ENCODE data around the gene CCDC74A.
A peak's percentile ranks its signal among the peaks of the same experiment; 100 is the strongest.
"Not testable (repeated sequence)": the region's sequence is repeated elsewhere in the genome, so short reads cannot be mapped to it uniquely, and the experiment has no call there.

Gene CCDC74A

GRCh38 chr2:131492418-131493198, 35.1 kb upstream of the CCDC74A start:
- H3K4me1 ChIP-seq (ENCODE audit: insufficient read depth, low read length): no peaks in the 10 kb centered on the region; the same call in 1 of the 2 replicates
- peak overlapping the region; percentile 87 for H3K9ac ChIP-seq (ENCODE audit: low read depth, low read length)
- no peaks in the 10 kb centered on the region for H3K9me3 ChIP-seq (ENCODE audit: control insufficient read depth, insufficient read depth, low read length)
- H3K36me3 ChIP-seq (ENCODE audit: insufficient read depth, low read length): no peaks in the 10 kb centered on the region

- H3K9ac ChIP-seq (ENCODE audit: low read depth, low read length): peak overlapping the region; percentile 87
- no peaks in the 10 kb centered on the region; the same call in 1 of the 2 replicates for H3K4me1 ChIP-seq (ENCODE audit: insufficient read depth, low read length)
- no peaks in the 10 kb centered on the region for H3K36me3 ChIP-seq (ENCODE audit: insufficient read depth, low read length)
- H3K9me3 ChIP-seq (ENCODE audit: control insufficient read depth, insufficient read depth, low read length): no peaks in the 10 kb centered on the region
Measured at GRCh38 chr2:131493199-131493968, 34.3 kb upstream of the CCDC74A start.

DNA sequence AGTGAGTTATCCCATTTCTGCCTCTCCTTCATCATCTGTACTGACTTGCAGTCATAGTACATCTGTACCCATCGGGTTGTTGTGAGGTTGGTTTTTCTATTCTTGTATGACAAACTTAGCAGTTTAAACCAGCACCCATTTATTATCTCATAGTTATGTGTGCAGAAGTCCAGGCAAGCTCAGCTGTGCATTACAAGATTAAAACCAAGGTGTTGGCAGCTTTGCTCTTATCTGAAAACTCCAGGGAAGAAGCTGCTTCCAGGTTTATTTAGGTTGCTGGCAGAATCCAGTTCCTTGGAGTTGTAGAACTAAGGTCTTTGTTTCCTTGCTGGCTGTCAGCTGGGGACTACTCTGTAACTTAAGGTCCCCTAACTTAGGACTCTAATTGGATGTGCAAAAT, 32.2 kb upstream of the CCDC74A start:
- H3K9ac ChIP-seq (ENCODE audit: low read depth, low read length); H3K4me1 ChIP-seq (ENCODE audit: insufficient read depth, low read length); H3K36me3 ChIP-seq (ENCODE audit: insufficient read depth, low read length); H3K9me3 ChIP-seq (ENCODE audit: control insufficient read depth, insufficient read depth, low read length): not testable (repeated sequence)

DNA sequence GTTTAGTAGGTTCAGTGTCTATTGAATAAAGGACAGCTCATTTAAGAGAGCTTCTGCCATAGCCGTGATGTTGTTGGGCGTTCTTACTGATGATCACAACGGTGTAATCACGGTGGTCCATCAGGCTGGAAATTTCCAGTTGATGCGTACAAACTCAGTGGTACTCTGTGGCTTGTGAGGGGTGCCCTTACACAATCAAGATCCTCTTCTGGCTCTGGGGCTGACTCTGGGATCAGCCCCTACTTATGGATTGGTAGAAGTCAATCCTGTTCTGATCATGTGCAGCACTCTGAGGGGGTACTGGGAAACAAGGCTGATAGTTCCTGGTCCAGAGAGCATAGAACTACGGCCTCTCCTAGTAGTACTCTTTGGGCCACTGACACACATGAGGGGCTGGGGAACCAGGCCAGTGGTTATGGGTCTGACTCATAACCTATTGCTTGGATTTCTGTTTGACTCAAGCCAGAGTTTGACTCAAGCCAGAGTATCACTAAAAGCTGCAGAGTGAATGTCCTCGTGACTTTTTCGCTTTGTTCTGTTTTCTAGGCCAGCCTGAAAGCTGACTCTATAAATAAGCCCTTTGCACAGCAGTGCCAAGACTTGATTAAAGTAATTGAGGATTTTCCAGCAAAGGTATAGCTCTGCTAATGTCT, 29.2 kb upstream of the CCDC74A start:
- H3K4me1 ChIP-seq (ENCODE audit: insufficient read depth, low read length); H3K9me3 ChIP-seq (ENCODE audit: control insufficient read depth, insufficient read depth, low read length); H3K36me3 ChIP-seq (ENCODE audit: insufficient read depth, low read length); H3K9ac ChIP-seq (ENCODE audit: low read depth, low read length): not testable (repeated sequence)

GRCh38 chr2:131503587-131503986, 24.1 kb upstream of the CCDC74A start:
- H3K36me3 ChIP-seq (ENCODE audit: insufficient read depth, low read length): peaks cover 10% of the 10 kb centered on the region
- H3K9ac ChIP-seq (ENCODE audit: low read depth, low read length); H3K4me1 ChIP-seq (ENCODE audit: insufficient read depth, low read length); H3K9me3 ChIP-seq (ENCODE audit: control insufficient read depth, insufficient read depth, low read length): not testable (repeated sequence)

DNA sequence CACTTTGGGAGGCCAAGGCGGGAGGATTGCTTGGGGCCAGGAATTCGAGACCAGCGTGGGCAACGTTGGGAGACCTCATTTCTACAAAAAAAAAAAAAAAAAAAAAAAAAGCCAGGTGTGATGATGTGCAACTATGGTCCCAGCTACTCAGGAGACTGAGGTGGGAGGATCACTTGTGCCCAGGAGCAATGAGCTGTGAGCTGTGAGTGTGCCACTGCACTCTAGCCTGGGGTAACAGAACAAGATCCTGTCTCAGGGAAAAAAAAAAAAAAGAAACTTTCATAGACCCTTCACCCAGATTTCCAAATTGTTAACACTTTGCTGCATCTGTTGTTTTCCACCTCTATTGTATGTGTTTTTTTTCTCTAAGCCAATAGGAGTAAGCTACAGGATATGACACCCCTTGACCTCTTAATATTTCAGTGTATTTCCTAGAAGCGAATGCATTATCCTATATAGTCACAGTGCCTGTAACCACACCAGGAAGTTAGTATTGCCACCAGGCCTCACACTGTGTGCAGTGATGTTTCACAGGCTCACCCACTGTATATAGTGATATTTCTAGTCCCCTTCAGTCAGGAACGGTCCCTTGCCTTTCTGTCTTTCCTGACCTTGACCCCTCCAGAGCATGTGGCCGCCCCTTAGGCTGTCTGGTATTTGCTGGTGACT, 23.5 kb upstream of the CCDC74A start:
- H3K9me3 ChIP-seq (ENCODE audit: control insufficient read depth, insufficient read depth, low read length); H3K4me1 ChIP-seq (ENCODE audit: insufficient read depth, low read length); H3K9ac ChIP-seq (ENCODE audit: low read depth, low read length): not testable (repeated sequence)
- H3K36me3 ChIP-seq (ENCODE audit: insufficient read depth, low read length): peaks cover 10% of the 10 kb centered on the region

GRCh38 chr2:131509615-131510014, 18.1 kb upstream of the CCDC74A start:
- Histone ChIP-seq H3K4me1 (ENCODE audit: insufficient read depth, low read length) (no peaks in the 10 kb centered on the region), H3K36me3 (ENCODE audit: insufficient read depth, low read length) (peaks cover 3% of the 10 kb centered on the region), H3K9me3 (ENCODE audit: control insufficient read depth, insufficient read depth, low read length) (no peaks in the 10 kb centered on the region), H3K9ac (ENCODE audit: low read depth, low read length) (no peak overlapping the region)

DNA sequence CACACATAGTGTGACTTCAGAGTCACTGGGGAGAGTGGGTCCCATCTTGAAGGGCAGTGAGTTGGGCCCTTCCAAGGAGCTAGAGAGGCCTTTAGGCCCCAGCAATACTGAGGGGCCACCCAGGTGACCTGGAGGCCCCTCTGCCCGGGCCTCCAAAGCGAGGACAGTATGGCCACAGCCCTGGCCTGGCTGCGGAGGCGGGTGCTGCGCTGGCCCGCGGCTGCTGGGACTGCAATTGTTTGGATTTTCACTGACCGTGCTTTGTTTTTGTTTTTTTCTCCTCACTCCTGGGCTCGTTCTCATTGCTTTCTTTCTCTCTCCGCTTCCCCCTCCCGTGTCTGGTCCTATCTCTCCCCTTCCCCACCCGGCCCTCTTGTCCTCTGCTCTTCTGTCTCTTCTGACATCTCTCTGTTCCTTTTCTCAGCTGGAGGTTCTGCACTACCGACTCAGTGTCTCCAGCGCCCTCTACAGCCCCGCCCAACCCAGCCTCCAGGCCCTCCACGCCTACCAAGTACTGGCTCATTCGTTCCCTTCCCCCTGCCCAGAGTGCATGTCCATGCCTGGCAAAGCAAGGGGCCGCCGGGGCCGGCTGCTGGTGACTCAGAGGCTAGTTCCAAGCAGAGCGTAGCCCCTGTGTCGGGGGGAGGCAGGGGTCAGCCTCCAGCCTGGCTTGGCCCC, 16.3 kb upstream of the CCDC74A start:
- not testable (repeated sequence) for H3K36me3 ChIP-seq (ENCODE audit: insufficient read depth, low read length); H3K9ac ChIP-seq (ENCODE audit: low read depth, low read length); H3K4me1 ChIP-seq (ENCODE audit: insufficient read depth, low read length); H3K9me3 ChIP-seq (ENCODE audit: control insufficient read depth, insufficient read depth, low read length)

DNA sequence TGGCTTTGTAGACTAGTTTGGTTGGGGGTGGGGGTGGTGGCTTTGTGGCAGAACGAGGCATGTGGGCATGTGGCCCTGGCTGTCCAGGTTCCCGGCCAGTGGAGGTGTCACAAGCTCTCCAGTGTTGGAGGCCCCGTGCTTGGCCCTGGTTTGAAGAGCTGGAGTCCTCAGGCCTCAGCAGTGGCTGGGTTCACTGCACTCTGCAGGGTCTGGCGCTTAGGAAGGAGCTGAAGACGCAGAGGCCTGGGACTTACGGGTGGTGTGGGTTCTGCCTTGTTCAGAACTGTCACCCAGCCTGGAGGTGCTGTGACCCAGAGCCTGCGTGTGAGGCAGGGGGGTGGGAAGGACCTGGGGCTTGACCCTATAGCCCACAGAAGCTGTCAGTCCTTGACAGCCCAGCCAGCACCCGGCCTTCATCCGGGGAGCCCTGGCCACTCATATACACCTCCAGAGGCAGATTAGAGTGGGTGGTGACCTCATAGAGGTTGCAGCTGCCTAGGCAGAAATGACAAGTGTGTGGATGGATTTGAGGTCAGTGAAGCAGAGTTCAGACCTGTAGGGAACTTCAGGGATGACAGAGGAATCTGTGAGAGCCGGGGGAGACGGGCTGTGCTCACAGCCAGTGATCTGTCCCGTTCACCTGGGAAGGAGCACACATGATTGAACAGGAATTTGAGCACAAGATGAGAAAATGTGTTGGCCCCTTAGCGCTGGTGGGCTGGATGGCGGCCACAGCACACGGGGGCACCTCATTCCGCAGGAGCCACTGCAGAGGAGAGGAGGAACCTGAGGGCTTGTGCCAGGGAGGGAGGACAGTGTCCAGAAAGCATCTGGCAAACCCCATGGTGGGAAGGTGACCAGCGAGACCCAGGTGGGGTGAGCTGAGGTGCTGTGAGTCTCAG, 15.5 kb upstream of the CCDC74A start:
- H3K4me1 ChIP-seq (ENCODE audit: insufficient read depth, low read length); H3K9me3 ChIP-seq (ENCODE audit: control insufficient read depth, insufficient read depth, low read length); H3K36me3 ChIP-seq (ENCODE audit: insufficient read depth, low read length); H3K9ac ChIP-seq (ENCODE audit: low read depth, low read length): not testable (repeated sequence)

GRCh38 chr2:131514408-131515166, 13.1 kb upstream of the CCDC74A start:
- H3K36me3 ChIP-seq (ENCODE audit: insufficient read depth, low read length); H3K9ac ChIP-seq (ENCODE audit: low read depth, low read length); H3K9me3 ChIP-seq (ENCODE audit: control insufficient read depth, insufficient read depth, low read length); H3K4me1 ChIP-seq (ENCODE audit: insufficient read depth, low read length): not testable (repeated sequence)

GRCh38 chr2:131515235-131515634, 12.5 kb upstream of the CCDC74A start:
- not testable (repeated sequence) for H3K9me3 ChIP-seq (ENCODE audit: control insufficient read depth, insufficient read depth, low read length); H3K9ac ChIP-seq (ENCODE audit: low read depth, low read length); H3K36me3 ChIP-seq (ENCODE audit: insufficient read depth, low read length)

DNA sequence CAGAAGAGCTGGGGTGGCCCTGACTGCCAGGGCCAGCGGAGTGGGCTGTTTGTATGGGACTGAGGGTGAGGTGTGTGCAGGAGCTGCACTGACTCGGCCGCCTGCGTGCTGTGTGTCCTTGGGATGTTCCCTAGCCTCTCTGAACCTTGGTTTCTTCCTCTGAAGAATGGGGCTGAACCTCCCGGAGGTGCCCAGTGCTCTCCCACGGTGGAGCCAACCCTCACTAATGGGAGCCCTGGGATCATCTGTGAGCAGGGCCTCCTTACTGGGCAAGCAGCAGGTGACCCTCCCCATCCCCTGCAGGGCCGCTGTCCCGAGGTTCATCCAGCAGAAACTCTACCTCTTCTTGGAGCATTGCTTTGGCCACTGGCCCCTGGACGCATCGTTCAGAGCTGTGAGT, 11.7 kb upstream of the CCDC74A start:
- Histone ChIP-seq H3K4me1 (ENCODE audit: insufficient read depth, low read length) (no peaks in the 10 kb centered on the region), H3K9ac (ENCODE audit: low read depth, low read length) (no peak overlapping the region), H3K36me3 (ENCODE audit: insufficient read depth, low read length) (no peaks in the 10 kb centered on the region; the same call in 1 of the 2 replicates), H3K9me3 (ENCODE audit: control insufficient read depth, insufficient read depth, low read length) (no peaks in the 10 kb centered on the region)

More at GRCh38 chr2:131515235-131515634, 12.5 kb upstream of the CCDC74A start:
- not testable (repeated sequence) for H3K4me1 ChIP-seq (ENCODE audit: insufficient read depth, low read length)

DNA sequence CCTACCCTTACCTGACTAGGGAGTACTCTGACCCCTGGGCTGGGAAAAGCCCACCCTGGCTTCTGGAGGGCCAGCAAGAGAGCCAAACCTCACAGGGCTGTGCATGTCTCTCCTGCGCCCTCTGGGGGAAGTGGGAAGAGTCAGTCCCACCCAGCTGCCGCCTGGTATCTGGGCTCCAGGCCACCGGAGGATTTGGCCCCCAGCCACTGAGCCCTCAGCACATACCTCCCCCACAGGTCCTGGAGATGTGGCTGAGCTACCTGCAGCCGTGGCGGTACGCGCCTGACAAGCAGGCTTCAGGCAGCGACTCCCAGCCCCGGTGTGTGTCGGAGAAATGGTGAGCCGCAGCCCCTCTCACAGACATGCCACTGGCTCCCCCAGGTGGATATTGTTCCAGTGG, 11.1 kb upstream of the CCDC74A start:
- H3K4me1 ChIP-seq (ENCODE audit: insufficient read depth, low read length); H3K36me3 ChIP-seq (ENCODE audit: insufficient read depth, low read length); H3K9ac ChIP-seq (ENCODE audit: low read depth, low read length); H3K9me3 ChIP-seq (ENCODE audit: control insufficient read depth, insufficient read depth, low read length): not testable (repeated sequence)

Measured in ES-I3 (cell line).